Measurements from ENCODE around the gene ITGB6.
A peak's percentile ranks its signal among the peaks of the same experiment; 100 is the strongest.

The ITGB6 gene

GRCh38 chr2:160063271-160063670, 136.8 kb downstream of the ITGB6 start:
- Histone ChIP-seq H3K27me3 (ENCODE audit: control insufficient read depth, insufficient read depth, low read length) (peaks cover 47% of the 10 kb centered on the region), H3K4me1 (ENCODE audit: control insufficient read depth, insufficient read depth, low read length) (peaks cover 9% of the 10 kb centered on the region), H3K9me3 (ENCODE audit: control insufficient read depth, low read length) (no peaks in the 10 kb centered on the region), H3K4me3 (ENCODE audit: low read length) (no peak overlapping the region), H3K9ac (ENCODE audit: low read length) (no peak overlapping the region), H3K36me3 (ENCODE audit: control insufficient read depth, insufficient read depth, low read length) (no peaks in the 10 kb centered on the region)

GRCh38 chr2:160062292-160063005, 137.6 kb downstream of the ITGB6 start, which contains the start of gene PLA2R1:
TSS of gene PLA2R1 (minus strand) at chr2:160062615. CDS start at chr2:160062403, 212 bp downstream.
- no peaks in the 10 kb centered on the region for H3K36me3 ChIP-seq (ENCODE audit: control insufficient read depth, insufficient read depth, low read length)
- H3K27me3 ChIP-seq (ENCODE audit: control insufficient read depth, insufficient read depth, low read length), result peaks cover 47% of the 10 kb centered on the region
- no peaks in the 10 kb centered on the region for H3K9me3 ChIP-seq (ENCODE audit: control insufficient read depth, low read length)
- peak within 1 kb of the TSS; percentile 46 for H3K9ac ChIP-seq (ENCODE audit: low read length)
- peak within 1 kb of the TSS; percentile 22 for H3K4me3 ChIP-seq (ENCODE audit: low read length)
- peaks cover 9% of the 10 kb centered on the region for H3K4me1 ChIP-seq (ENCODE audit: control insufficient read depth, insufficient read depth, low read length)

GRCh38 chr2:160061944-160062291, 138.2 kb downstream of the ITGB6 start:
- Histone ChIP-seq H3K9ac (ENCODE audit: low read length) (peak overlapping the region; percentile 46), H3K9me3 (ENCODE audit: control insufficient read depth, low read length) (no peaks in the 10 kb centered on the region), H3K4me1 (ENCODE audit: control insufficient read depth, insufficient read depth, low read length) (peaks cover 9% of the 10 kb centered on the region), H3K4me3 (ENCODE audit: low read length) (peak overlapping the region; percentile 22), H3K36me3 (ENCODE audit: control insufficient read depth, insufficient read depth, low read length) (no peaks in the 10 kb centered on the region), H3K27me3 (ENCODE audit: control insufficient read depth, insufficient read depth, low read length) (peaks cover 47% of the 10 kb centered on the region)

- peaks cover 9% of the 10 kb centered on the region for H3K4me1 ChIP-seq (ENCODE audit: control insufficient read depth, insufficient read depth, low read length)
- H3K4me3 ChIP-seq (ENCODE audit: low read length), result no peak overlapping the region
- H3K27me3 ChIP-seq (ENCODE audit: control insufficient read depth, insufficient read depth, low read length), result peaks cover 47% of the 10 kb centered on the region
- H3K36me3 ChIP-seq (ENCODE audit: control insufficient read depth, insufficient read depth, low read length), result no peaks in the 10 kb centered on the region
- H3K9me3 ChIP-seq (ENCODE audit: control insufficient read depth, low read length), result no peaks in the 10 kb centered on the region
- peak overlapping the region; percentile 46 for H3K9ac ChIP-seq (ENCODE audit: low read length)
Measured at GRCh38 chr2:160061533-160061932, 138.5 kb downstream of the ITGB6 start.

- Histone ChIP-seq H3K36me3 (ENCODE audit: control insufficient read depth, insufficient read depth, low read length) (no peaks in the 10 kb centered on the region), H3K9me3 (ENCODE audit: control insufficient read depth, low read length) (no peaks in the 10 kb centered on the region), H3K9ac (ENCODE audit: low read length) (no peak overlapping the region), H3K4me1 (ENCODE audit: control insufficient read depth, insufficient read depth, low read length) (peaks cover 9% of the 10 kb centered on the region), H3K4me3 (ENCODE audit: low read length) (no peak overlapping the region), H3K27me3 (ENCODE audit: control insufficient read depth, insufficient read depth, low read length) (peaks cover 42% of the 10 kb centered on the region)
Measured at GRCh38 chr2:160060297-160060696, 139.8 kb downstream of the ITGB6 start.

- peaks cover 29% of the 10 kb centered on the region for H3K27me3 ChIP-seq (ENCODE audit: control insufficient read depth, insufficient read depth, low read length)
- H3K36me3 ChIP-seq (ENCODE audit: control insufficient read depth, insufficient read depth, low read length), result no peaks in the 10 kb centered on the region
- H3K4me1 ChIP-seq (ENCODE audit: control insufficient read depth, insufficient read depth, low read length), result no peaks in the 10 kb centered on the region
- no peak overlapping the region for H3K9ac ChIP-seq (ENCODE audit: low read length)
- H3K9me3 ChIP-seq (ENCODE audit: control insufficient read depth, low read length), result no peaks in the 10 kb centered on the region
- H3K4me3 ChIP-seq (ENCODE audit: low read length), result no peak overlapping the region
Measured at GRCh38 chr2:160057356-160057755, 142.7 kb downstream of the ITGB6 start.

- no peaks in the 10 kb centered on the region for H3K36me3 ChIP-seq (ENCODE audit: control insufficient read depth, insufficient read depth, low read length)
- peaks cover 20% of the 10 kb centered on the region for H3K27me3 ChIP-seq (ENCODE audit: control insufficient read depth, insufficient read depth, low read length)
- no peaks in the 10 kb centered on the region for H3K4me1 ChIP-seq (ENCODE audit: control insufficient read depth, insufficient read depth, low read length)
- H3K9me3 ChIP-seq (ENCODE audit: control insufficient read depth, low read length), result no peaks in the 10 kb centered on the region
- no peak overlapping the region for H3K9ac ChIP-seq (ENCODE audit: low read length)
- no peak overlapping the region for H3K4me3 ChIP-seq (ENCODE audit: low read length)
Measured at GRCh38 chr2:160055726-160056108, 144.4 kb downstream of the ITGB6 start.

GRCh38 chr2:160054984-160055725, 144.9 kb downstream of the ITGB6 start:
- H3K4me3 ChIP-seq (ENCODE audit: low read length), result no peak overlapping the region
- H3K9me3 ChIP-seq (ENCODE audit: control insufficient read depth, low read length), result no peaks in the 10 kb centered on the region
- H3K27me3 ChIP-seq (ENCODE audit: control insufficient read depth, insufficient read depth, low read length), result peaks cover 15% of the 10 kb centered on the region
- no peak overlapping the region for H3K9ac ChIP-seq (ENCODE audit: low read length)
- H3K4me1 ChIP-seq (ENCODE audit: control insufficient read depth, insufficient read depth, low read length), result no peaks in the 10 kb centered on the region
- H3K36me3 ChIP-seq (ENCODE audit: control insufficient read depth, insufficient read depth, low read length), result no peaks in the 10 kb centered on the region

- H3K36me3 ChIP-seq (ENCODE audit: control insufficient read depth, insufficient read depth, low read length), result no peaks in the 10 kb centered on the region
- no peaks in the 10 kb centered on the region for H3K4me1 ChIP-seq (ENCODE audit: control insufficient read depth, insufficient read depth, low read length)
- no peaks in the 10 kb centered on the region for H3K9me3 ChIP-seq (ENCODE audit: control insufficient read depth, low read length)
- H3K4me3 ChIP-seq (ENCODE audit: low read length), result no peak overlapping the region
- H3K27me3 ChIP-seq (ENCODE audit: control insufficient read depth, insufficient read depth, low read length), result peaks cover 8% of the 10 kb centered on the region
- no peak overlapping the region for H3K9ac ChIP-seq (ENCODE audit: low read length)
Measured at GRCh38 chr2:160053946-160054345, 146.1 kb downstream of the ITGB6 start.

- no peaks in the 10 kb centered on the region for H3K36me3 ChIP-seq (ENCODE audit: control insufficient read depth, insufficient read depth, low read length)
- peaks cover 8% of the 10 kb centered on the region for H3K27me3 ChIP-seq (ENCODE audit: control insufficient read depth, insufficient read depth, low read length)
- H3K4me1 ChIP-seq (ENCODE audit: control insufficient read depth, insufficient read depth, low read length), result no peaks in the 10 kb centered on the region
Measured at GRCh38 chr2:160052531-160052930, 147.5 kb downstream of the ITGB6 start.

GRCh38 chr2:160051371-160051800, 148.7 kb downstream of the ITGB6 start:
- H3K27me3 ChIP-seq (ENCODE audit: control insufficient read depth, insufficient read depth, low read length), result peaks cover 8% of the 10 kb centered on the region
- H3K9me3 ChIP-seq (ENCODE audit: control insufficient read depth, low read length), result no peaks in the 10 kb centered on the region
- H3K4me1 ChIP-seq (ENCODE audit: control insufficient read depth, insufficient read depth, low read length), result no peaks in the 10 kb centered on the region
- H3K4me3 ChIP-seq (ENCODE audit: low read length), result no peak overlapping the region
- H3K9ac ChIP-seq (ENCODE audit: low read length), result no peak overlapping the region
- no peaks in the 10 kb centered on the region for H3K36me3 ChIP-seq (ENCODE audit: control insufficient read depth, insufficient read depth, low read length)

More at GRCh38 chr2:160052531-160052930, 147.5 kb downstream of the ITGB6 start:
- Histone ChIP-seq H3K4me3 (ENCODE audit: low read length) (no peak overlapping the region), H3K9ac (ENCODE audit: low read length) (no peak overlapping the region), H3K9me3 (ENCODE audit: control insufficient read depth, low read length) (no peaks in the 10 kb centered on the region)

- Histone ChIP-seq H3K4me3 (ENCODE audit: low read length) (no peak overlapping the region), H3K4me1 (ENCODE audit: control insufficient read depth, insufficient read depth, low read length) (no peaks in the 10 kb centered on the region), H3K9ac (ENCODE audit: low read length) (no peak overlapping the region), H3K27me3 (ENCODE audit: control insufficient read depth, insufficient read depth, low read length) (peaks cover 8% of the 10 kb centered on the region), H3K9me3 (ENCODE audit: control insufficient read depth, low read length) (no peaks in the 10 kb centered on the region), H3K36me3 (ENCODE audit: control insufficient read depth, insufficient read depth, low read length) (no peaks in the 10 kb centered on the region)
Measured at GRCh38 chr2:160050147-160050546, 149.9 kb downstream of the ITGB6 start.

Data from mucosa of stomach (tissue), 1 donor.